PC-9 (cell line): ENCODE data around the gene ITSN1.

Experiments used
- EZH2 ChIP-seq: fragments of 200-600 bp; sonication (generic); IDR thresholded peaks from 2 replicates; pipeline ENCODE4 v1.8.0; 2017; ENCODE audit warnings: antibody characterized with exemption, low read depth
- TF ChIP-seq, protein P1 (sequence below): fragments of 200-600 bp; sonication (generic); conservative IDR thresholded peaks from 2 replicates; pipeline ENCODE4 v1.6.1; 2017; ENCODE audit warnings: mixed run types, antibody characterized with exemption, mild to moderate bottlenecking, moderate library complexity

DNA sequence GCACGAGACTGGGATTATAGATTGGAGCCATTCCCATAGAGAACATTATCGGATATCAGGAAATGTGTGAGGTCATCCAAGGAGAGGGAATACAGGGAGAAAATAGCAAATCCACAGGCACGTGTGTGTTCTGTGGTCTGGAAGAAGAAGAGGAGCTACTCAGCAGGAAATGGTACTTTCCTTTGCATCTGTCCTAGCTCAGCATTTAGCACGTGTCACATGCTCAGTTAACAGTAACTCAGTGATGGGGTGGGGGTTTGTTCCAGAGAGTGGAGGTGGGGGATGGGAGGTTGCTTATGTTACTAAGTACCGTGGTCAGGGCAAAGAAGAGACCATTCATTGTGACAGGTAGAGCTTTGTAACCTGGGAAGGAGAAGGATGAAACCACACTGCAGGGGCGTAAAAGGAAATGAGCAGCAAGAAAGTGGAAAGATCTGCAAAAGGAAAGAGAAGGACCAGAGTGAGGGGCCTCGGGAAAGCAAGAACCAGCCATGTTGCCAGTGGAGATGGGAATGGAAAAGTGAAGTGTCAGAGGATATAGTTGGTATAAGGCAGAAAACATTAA lies 172.9 kb downstream of the ITSN1 start:
- TF ChIP-seq, protein P1, sequence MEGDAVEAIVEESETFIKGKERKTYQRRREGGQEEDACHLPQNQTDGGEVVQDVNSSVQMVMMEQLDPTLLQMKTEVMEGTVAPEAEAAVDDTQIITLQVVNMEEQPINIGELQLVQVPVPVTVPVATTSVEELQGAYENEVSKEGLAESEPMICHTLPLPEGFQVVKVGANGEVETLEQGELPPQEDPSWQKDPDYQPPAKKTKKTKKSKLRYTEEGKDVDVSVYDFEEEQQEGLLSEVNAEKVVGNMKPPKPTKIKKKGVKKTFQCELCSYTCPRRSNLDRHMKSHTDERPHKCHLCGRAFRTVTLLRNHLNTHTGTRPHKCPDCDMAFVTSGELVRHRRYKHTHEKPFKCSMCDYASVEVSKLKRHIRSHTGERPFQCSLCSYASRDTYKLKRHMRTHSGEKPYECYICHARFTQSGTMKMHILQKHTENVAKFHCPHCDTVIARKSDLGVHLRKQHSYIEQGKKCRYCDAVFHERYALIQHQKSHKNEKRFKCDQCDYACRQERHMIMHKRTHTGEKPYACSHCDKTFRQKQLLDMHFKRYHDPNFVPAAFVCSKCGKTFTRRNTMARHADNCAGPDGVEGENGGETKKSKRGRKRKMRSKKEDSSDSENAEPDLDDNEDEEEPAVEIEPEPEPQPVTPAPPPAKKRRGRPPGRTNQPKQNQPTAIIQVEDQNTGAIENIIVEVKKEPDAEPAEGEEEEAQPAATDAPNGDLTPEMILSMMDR, result no peak
- TF ChIP-seq EZH2, result no peak
